Neural cell (in vitro differentiated cells): Measurements from ENCODE around the gene C2orf49.

Source experiments
- EZH2 ChIP-seq: fragments of 200-600, 300-800 bp; shearing (Covaris generic), sonication (generic); IDR thresholded peaks from 2 replicates; pipeline ENCODE4 v1.6.1; 2014; ENCODE audit warnings: antibody characterized with exemption, low read length, borderline replicate concordance, mild to moderate bottlenecking; ENCODE audit not compliant: insufficient read depth, poor library complexity, severe bottlenecking
- POLR2AphosphoS5 ChIP-seq: IDR thresholded peaks from 2 replicates; pipeline ENCODE4 v1.6.1; 2012
- TF ChIP-seq, protein P1 (sequence below): fragments of 450-650 bp; IDR thresholded peaks from 2 replicates; pipeline ENCODE4 v1.5.1; 2014; ENCODE audit warnings: antibody characterized with exemption, mild to moderate bottlenecking, moderate library complexity; ENCODE audit not compliant: poor library complexity, severe bottlenecking

DNA sequence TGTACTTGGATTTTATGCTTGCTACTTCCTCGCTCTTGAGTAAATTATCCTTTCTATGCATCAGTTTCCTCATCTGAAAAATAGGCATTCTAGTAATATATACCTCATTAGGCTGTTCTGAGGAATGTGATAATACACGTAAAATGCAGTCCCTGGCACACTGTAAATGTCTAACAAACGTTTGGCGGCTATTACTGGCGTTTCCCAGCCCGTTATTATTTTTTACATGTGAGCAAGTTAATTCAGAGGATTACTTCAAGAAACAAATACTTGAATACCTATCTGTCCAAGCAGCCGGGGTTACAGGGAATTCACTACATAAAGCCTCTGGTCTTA is 586 bp upstream of the C2orf49 start:
- TF ChIP-seq, protein P1, sequence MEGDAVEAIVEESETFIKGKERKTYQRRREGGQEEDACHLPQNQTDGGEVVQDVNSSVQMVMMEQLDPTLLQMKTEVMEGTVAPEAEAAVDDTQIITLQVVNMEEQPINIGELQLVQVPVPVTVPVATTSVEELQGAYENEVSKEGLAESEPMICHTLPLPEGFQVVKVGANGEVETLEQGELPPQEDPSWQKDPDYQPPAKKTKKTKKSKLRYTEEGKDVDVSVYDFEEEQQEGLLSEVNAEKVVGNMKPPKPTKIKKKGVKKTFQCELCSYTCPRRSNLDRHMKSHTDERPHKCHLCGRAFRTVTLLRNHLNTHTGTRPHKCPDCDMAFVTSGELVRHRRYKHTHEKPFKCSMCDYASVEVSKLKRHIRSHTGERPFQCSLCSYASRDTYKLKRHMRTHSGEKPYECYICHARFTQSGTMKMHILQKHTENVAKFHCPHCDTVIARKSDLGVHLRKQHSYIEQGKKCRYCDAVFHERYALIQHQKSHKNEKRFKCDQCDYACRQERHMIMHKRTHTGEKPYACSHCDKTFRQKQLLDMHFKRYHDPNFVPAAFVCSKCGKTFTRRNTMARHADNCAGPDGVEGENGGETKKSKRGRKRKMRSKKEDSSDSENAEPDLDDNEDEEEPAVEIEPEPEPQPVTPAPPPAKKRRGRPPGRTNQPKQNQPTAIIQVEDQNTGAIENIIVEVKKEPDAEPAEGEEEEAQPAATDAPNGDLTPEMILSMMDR, result no peak
- TF ChIP-seq EZH2 (no peak), POLR2AphosphoS5 (no peak)
